ENCODE data around the gene SULT1A2. TPM values are rescaled to one million over a fixed set of nuclear protein-coding genes. Genes with fewer than 3 reads are reported as not detected.

The SULT1A2 gene
- total RNA-seq, 4 donors from 2014 or later = 0.27 to 1.2 TPM; not detected in 2

GRCh38 chr16:28573738-28574718 lies 22.8 kb downstream of the SULT1A2 start:
- Histone ChIP-seq H3K4me3 (no peak overlapping the region), H3K9me3 (no peaks in the 10 kb centered on the region), H3K36me3 (peaks cover 0 to 5% of the 10 kb centered on the region in 2 donors), H3K27ac (peak overlapping the region in 1 of 4 donors; percentile 53), H3K4me1 (peaks cover 0 to 27% (median 16%) of the 10 kb centered on the region in 3 donors), H3K27me3 (no peaks in the 10 kb centered on the region)
- ATAC-seq = no peak
- WGBS, 2 donors (ENCODE audit: low coverage in 1 of 2) = 80 to 82% methylated on average over 12 to 15 of the region's 17 CpGs
- TF ChIP-seq POLR2A (IDR thresholded peaks at IDR 0.05) (no peak), CTCF (IDR thresholded peaks at IDR 0.05) (no peak), POLR2AphosphoS5 (IDR thresholded peaks at IDR 0.05) (no peak), EP300 (IDR thresholded peaks at IDR 0.05) (no peak)

- WGBS, 2 donors (ENCODE audit: low coverage in 1 of 2) = 3 to 25% methylated on average over 9 to 15 of the region's 15 CpGs
- ATAC-seq = peak; percentile 82
- H3K27ac ChIP-seq = peak overlapping the region in 3 of 4 donors; percentile 25 to 69 (median 53)
- H3K27me3 ChIP-seq = no peaks in the 10 kb centered on the region
- TF ChIP-seq POLR2AphosphoS5 (IDR thresholded peaks at IDR 0.05) (no peak), POLR2A (IDR thresholded peaks at IDR 0.05) (no peak), CTCF (IDR thresholded peaks at IDR 0.05) (no peak), EP300 (IDR thresholded peaks at IDR 0.05) (no peak)
- no peaks in the 10 kb centered on the region for H3K9me3 ChIP-seq
- peak overlapping the region in 1 of 2 donors; percentile 8 for H3K4me3 ChIP-seq
- H3K36me3 ChIP-seq = no peaks in the 10 kb centered on the region
- H3K4me1 ChIP-seq = peaks cover 0 to 27% (median 16%) of the 10 kb centered on the region in 3 donors
Observed at GRCh38 chr16:28572696-28573510, 23.9 kb downstream of the SULT1A2 start.

- no peak for ATAC-seq
- Histone ChIP-seq H3K9me3 (peaks cover 0 to 13% (median 0%) of the 10 kb centered on the region in 3 donors), H3K36me3 (peaks cover 0 to 7% of the 10 kb centered on the region in 2 donors), H3K4me3 (no peak overlapping the region), H3K27me3 (no peaks in the 10 kb centered on the region), H3K4me1 (peaks cover 0 to 27% (median 16%) of the 10 kb centered on the region in 3 donors), H3K27ac (no peak overlapping the region)
- WGBS, 2 donors (ENCODE audit: low coverage in 1 of 2) = 94 to 96% methylated on average over 4 of the region's 4 CpGs
- TF ChIP-seq EP300 (IDR thresholded peaks at IDR 0.05) = no peak
Observed at GRCh38 chr16:28569968-28570752, 26.7 kb downstream of the SULT1A2 start.

- peaks cover 0 to 12% of the 10 kb centered on the region in 2 donors for H3K36me3 ChIP-seq
- no peaks in the 10 kb centered on the region for H3K27me3 ChIP-seq
- 72% methylated on average over 3 to 4 of the region's 5 CpGs for WGBS, 2 donors (ENCODE audit: low coverage in 1 of 2)
- TF ChIP-seq POLR2A (IDR thresholded peaks at IDR 0.05) (no peak), EP300 (IDR thresholded peaks at IDR 0.05) (no peak), CTCF (IDR thresholded peaks at IDR 0.05) (no peak), POLR2AphosphoS5 (IDR thresholded peaks at IDR 0.05) (no peak)
- H3K4me3 ChIP-seq = no peak overlapping the region
- H3K9me3 ChIP-seq = peaks cover 0 to 13% (median 0%) of the 10 kb centered on the region in 3 donors
- H3K4me1 ChIP-seq = peaks cover 0 to 23% (median 16%) of the 10 kb centered on the region in 3 donors
- no peak overlapping the region for H3K27ac ChIP-seq
- ATAC-seq = no peak
Observed at GRCh38 chr16:28569021-28569420, 27.8 kb downstream of the SULT1A2 start.
